Measurements from ENCODE around the gene PCNA.

Gene PCNA

DNA sequence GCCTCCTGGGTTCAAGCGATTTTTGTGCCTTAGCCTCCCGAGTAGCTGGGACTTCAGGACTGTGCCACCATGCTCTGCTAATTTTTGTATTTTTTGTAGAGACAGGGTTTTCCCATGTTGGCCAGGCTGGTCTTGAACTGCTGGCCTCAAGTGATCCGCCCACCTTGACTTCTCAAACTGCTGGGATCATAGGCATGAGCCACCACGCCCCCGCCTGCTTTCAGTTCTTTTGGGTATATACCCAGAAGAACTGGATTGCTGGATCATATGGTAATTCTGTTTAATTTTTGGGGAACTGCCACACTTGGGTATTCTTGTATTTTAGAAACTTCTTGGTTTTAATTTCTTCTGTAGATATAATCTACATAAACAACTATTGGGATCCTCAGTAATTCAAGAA lies 24.1 kb upstream of the PCNA start:
- DNase-seq (ENCODE audit: extremely low spot score): no peak

GRCh38 chr20:5141615-5142014 lies 21.9 kb upstream of the PCNA start:
- TF ChIP-seq, protein P1, sequence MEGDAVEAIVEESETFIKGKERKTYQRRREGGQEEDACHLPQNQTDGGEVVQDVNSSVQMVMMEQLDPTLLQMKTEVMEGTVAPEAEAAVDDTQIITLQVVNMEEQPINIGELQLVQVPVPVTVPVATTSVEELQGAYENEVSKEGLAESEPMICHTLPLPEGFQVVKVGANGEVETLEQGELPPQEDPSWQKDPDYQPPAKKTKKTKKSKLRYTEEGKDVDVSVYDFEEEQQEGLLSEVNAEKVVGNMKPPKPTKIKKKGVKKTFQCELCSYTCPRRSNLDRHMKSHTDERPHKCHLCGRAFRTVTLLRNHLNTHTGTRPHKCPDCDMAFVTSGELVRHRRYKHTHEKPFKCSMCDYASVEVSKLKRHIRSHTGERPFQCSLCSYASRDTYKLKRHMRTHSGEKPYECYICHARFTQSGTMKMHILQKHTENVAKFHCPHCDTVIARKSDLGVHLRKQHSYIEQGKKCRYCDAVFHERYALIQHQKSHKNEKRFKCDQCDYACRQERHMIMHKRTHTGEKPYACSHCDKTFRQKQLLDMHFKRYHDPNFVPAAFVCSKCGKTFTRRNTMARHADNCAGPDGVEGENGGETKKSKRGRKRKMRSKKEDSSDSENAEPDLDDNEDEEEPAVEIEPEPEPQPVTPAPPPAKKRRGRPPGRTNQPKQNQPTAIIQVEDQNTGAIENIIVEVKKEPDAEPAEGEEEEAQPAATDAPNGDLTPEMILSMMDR (IDR thresholded peaks at IDR 0.05; ENCODE audit: control extremely low read depth, extremely low read depth, low read depth, missing control alignments): no peak
- DNase-seq (ENCODE audit: extremely low spot score): no peak
- POLR2A ChIA-PET: interaction anchor here (1.7 kb wide), 1 partner anchor 15 kb away, joined by 5 read pairs; the partner anchor contains the start of gene CDS2
- CTCF ChIA-PET: interaction anchor here (0.9 to 2.7 kb wide), 10 partner anchors 13 to 82 kb away, joined by 3 to 13 read pairs (median 4); partner anchors contain the start of genes CDS2 and PCNA

More for the DNA sequence above, 24.1 kb upstream of the PCNA start:
- ChIA-PET CTCF (interaction anchor here (1.1 to 4.1 kb wide), 2 partner anchors 17 kb away, joined by 4 to 23 read pairs; partner anchors contain the start of gene CDS2), POLR2A (interaction anchor here (0.6 kb wide), 1 partner anchor 13 kb away, joined by 6 read pairs; no protein-coding TSS in a partner anchor)
- TF ChIP-seq, protein P1 (IDR thresholded peaks at IDR 0.05; ENCODE audit: control extremely low read depth, extremely low read depth, low read depth, missing control alignments): no peak

DNA sequence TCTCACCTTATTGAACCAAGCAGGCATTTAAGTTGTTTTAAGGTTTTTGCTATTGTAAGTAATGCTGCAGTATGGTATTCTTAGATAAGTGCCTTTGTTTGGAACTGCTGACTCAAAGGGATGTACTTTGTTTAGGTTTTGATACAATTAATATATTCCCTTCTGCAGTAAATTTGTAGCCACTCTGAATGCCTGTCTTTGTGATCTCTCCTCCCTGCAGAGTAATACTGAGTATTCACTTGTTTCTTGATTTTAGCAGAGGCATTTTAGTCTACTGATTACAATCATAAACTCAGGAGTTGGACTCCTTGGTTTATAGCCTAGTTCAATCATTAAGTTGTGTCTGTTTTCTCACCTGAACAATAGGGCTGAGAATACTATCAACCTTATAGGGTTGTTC lies 20.4 kb upstream of the PCNA start:
- DNase-seq (ENCODE audit: extremely low spot score): no peak
- CTCF ChIA-PET: interaction anchor here (1.3 to 2.7 kb wide), 6 partner anchors 12 to 83 kb away, joined by 3 to 13 read pairs (median 4); partner anchors contain the start of gene CDS2
- POLR2A ChIA-PET: interaction anchor here (0.7 to 1.7 kb wide), 2 partner anchors 14 to 17 kb away, joined by 5 to 6 read pairs; partner anchors contain the start of gene CDS2
- TF ChIP-seq, protein P1 (IDR thresholded peaks at IDR 0.05; ENCODE audit: control extremely low read depth, extremely low read depth, low read depth, missing control alignments): no peak

DNA sequence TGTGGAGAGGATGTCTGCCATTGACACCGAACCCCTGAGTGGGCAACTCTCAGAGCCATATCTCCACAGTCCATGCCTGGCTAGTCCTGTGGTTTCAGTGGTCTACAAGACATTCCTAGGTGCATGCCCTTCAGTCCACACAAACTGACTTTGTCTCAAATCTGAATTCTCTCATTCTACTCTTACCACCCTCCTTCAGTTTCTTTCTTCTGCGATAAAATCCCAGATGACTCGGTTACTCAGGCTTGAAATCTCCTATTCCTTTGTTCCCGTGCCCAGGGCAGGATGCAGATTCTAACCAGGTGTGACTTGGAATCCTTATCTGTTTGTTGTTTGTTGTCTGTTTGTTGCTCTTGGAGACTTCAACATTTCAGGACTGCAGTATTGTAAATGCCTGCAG lies 16.3 kb upstream of the PCNA start:
- DNase-seq (ENCODE audit: extremely low spot score): no peak
- CTCF ChIA-PET: interaction anchor here (1.7 to 2.3 kb wide), 3 partner anchors 9 to 56 kb away, joined by 5 to 12 read pairs (median 6); partner anchors contain the start of gene CDS2
- POLR2A ChIA-PET: interaction anchor here (0.7 to 1.8 kb wide), 2 partner anchors 9 to 33 kb away, joined by 4 to 5 read pairs; partner anchors contain the start of gene CDS2
- TF ChIP-seq, protein P1 (IDR thresholded peaks at IDR 0.05; ENCODE audit: control extremely low read depth, extremely low read depth, low read depth, missing control alignments): no peak

DNA sequence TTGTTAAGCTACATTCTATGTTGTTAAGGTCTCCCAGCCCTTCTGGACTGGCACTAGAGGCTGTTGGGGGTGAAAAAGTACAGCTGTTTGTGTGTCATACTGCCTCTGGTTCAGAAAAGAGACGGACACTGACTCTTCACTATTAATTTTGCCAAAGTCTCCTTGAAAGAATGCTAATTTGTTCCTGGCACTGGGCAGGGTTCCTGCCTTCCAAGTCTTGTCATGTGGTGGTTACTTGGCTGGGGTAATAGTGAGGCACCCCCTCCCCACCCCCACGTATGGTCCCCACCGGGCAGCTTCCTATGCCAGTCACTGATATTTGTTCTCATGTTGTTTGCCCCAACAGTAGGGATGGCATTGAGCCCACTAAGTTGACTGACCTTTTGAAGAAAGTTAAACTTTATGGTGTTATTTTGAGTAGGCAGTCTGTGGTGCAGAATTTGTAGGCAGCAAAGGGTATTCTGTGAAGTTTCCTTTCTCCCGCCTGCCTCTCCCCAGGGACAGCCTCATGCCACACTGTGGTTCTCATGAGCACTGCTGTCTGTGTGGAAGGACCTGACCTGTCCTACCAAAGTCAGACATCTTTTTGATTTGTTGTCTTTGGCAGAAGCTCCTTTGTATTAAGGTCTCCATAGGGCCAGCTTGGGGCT lies 15.7 kb upstream of the PCNA start:
- TF ChIP-seq, protein P1 (IDR thresholded peaks at IDR 0.05; ENCODE audit: control extremely low read depth, extremely low read depth, low read depth, missing control alignments): no peak
- POLR2A ChIA-PET: interaction anchor here (1.8 kb wide), 1 partner anchor 9 kb away, joined by 5 read pairs; the partner anchor contains the start of gene CDS2
- DNase-seq (ENCODE audit: extremely low spot score): no peak
- CTCF ChIA-PET: interaction anchor here (2.1 to 2.3 kb wide), 2 partner anchors 9 to 31 kb away, joined by 6 to 12 read pairs; partner anchors contain the start of gene CDS2

DNA sequence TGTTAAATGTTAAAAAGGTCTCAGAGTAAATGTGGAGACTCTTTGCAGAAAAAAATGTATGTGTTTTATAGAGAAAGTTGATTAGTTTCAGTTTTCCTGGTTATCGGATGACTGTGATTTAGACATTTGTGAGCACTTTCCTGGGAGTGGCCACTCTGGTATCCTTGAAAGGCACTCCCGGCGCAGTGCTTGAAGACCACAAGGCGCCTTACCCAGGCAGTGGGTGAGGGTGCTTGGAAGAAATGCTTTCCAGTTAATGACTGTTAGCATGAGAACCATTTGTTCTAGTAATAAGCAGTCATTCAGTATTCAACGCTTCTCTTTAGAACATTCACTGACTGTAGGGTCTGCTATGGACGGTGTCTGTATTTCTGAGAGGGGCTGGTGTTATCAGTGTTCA lies 14.2 kb upstream of the PCNA start:
- ChIA-PET CTCF (interaction anchor here (0.8 to 2.3 kb wide), 5 partner anchors 7 to 59 kb away, joined by 3 to 12 read pairs (median 3); partner anchors contain the start of gene CDS2), POLR2A (no interaction called here)
- no peak for DNase-seq (ENCODE audit: extremely low spot score)
- TF ChIP-seq, protein P1 (IDR thresholded peaks at IDR 0.05; ENCODE audit: control extremely low read depth, extremely low read depth, low read depth, missing control alignments): no peak
